Putamen (tissue), 1 donor: Measurements from ENCODE around the gene SLC4A3.
"Not testable (repeated sequence)": the region's sequence is repeated elsewhere in the genome, so short reads cannot be mapped to it uniquely, and the experiment has no call there.

ENCODE experiments used
- DNase-seq: peaks from one replicate; pipeline ENCODE4 v3.0.0-alpha.2; 2016; ENCODE audit warnings: low spot score

SLC4A3 gene

DNA sequence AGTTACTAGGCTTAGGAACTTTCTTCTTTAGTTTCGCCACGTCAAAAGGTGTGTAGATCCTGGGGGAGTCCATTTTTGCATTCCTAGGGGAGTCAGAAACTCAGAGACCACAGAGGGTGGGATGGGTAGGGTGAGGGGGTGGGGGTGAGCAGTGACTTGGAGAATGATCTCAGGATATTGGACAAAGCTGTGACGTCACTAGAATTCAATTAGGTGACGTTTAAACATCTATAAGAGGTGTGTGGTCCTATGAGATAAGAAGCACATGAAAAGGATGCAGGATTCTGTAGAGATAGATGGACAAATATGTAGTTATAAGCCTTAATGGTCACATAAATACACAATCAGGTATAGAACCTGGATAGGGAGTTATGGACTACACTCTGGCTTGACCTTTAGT is 21.5 kb downstream of the SLC4A3 start:
- DNase-seq = no peak

DNA sequence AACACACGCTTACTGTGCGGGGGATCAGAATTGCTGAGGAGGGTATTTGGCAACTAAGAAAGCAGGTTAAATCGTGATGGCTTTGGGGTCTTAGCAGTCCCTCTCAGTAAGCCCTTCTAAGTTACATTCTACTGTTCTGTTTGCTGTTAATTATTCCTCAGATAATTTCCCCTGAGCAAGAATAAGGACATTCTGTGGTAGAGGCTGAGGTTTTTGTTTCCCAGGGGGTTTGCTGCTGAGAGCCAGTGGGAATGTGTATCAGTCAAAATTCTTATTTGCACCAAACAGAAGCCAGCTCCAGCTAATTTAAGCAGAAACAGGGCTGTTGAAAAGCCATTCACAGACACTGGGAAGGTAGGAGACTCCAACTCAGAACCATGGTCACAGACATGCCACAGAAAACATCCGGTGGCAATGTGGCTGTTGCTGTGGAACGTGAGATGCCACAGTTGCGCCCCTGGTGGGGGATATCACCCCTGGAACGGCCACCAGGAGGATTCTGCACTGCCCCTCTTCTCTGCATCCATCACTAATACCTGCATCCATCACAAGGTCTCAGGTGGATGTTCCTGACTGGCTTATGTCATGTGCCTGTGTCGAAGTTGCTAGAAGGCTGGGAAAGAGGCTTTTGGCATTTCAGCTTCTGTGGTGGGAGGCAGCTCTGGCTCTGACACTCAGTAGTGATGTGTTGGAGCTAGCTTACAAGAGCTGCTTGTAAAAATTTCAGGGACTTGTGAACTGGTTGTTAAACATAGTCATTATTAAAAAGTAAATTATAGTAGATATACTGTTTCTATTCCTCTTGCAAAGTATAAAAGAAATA is 23.2 kb downstream of the SLC4A3 start:
- DNase-seq = no peak

DNA sequence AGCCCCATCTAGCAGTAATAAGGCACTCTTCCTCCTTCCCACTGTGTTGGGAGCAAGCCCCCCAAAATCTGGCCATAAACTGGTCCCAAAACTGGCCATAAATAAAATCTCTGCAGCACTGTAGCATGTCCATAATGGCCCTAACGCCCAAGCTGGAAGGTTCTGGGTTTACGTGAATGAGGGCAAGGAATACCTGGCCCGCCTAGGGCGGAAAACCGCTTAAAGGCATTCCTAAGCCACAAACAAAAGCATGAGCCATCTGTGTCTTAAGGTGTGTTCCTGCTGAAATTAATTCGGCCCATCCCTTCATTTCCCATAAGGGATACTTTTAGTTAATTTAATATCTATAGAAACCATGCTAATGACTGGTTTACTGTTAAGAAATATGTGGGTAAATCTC is 24.2 kb downstream of the SLC4A3 start:
- DNase-seq = not testable (repeated sequence)

DNA sequence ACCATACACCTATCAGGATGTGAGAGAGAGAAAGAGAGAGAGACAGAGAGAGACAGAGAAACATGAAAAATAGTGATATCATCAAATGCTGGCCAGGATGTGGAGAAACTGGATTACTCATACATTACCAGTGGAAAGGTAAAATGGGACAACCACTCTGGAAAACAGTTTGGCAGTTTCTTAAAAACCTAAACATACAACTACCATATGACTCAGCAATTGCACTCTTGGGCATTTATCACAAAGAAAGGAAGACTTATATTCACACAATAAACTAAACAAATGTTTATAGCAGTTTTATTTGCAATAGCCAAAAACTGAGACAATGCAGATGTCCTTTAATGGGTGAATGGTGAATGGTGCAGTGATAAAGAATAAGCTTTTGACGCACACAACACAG is 29.1 kb downstream of the SLC4A3 start:
- DNase-seq = no peak

DNA sequence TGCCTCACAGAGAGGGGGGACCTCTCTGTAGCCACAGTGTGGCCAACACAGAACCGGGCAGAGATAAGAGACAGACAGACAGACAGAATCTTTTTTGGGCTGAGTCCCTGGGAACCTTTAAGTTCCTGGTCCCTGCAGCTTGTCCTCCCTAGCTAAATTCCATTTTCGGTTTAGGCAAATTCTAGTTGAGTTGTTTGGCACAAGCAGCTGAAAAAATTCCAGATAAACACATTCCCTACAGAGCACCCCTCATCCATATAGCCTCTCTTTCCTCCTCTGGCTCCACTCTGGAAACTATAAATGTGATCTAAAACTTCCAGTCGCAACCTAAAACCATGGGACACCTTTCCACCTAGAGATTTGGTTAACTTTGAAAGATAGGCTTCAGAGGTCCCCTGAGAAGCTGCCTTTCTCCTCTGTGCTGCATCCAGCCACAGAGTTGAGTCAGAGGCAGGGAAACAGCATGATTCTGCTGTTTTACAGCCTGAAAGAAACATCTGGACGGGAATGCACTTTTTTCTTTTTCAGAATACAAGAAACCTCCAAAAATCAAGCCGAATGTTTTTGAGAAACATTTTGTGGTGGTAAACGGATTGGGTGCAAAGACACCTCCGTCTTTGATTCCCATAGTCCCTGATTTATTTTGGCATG is 30.9 kb downstream of the SLC4A3 start:
- no peak for DNase-seq

DNA sequence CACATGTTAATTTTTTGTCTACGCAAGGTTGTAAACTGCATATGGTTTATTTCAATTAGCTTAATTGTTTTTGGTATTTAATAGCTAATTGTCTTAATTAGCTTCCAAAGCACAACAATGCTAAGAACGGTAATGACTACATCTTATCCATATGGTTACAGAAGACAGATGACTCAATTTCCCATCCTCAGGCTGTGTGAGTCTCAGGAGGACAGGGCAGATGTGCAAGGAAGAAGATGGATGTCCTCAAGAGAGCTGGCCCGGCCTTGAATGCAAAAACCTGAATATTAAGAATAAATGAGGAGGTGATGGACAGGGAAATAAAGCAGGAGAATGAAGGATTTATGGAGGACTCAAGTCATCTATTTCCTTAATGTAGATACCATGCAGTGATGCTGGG is 31.4 kb downstream of the SLC4A3 start:
- DNase-seq = no peak

DNA sequence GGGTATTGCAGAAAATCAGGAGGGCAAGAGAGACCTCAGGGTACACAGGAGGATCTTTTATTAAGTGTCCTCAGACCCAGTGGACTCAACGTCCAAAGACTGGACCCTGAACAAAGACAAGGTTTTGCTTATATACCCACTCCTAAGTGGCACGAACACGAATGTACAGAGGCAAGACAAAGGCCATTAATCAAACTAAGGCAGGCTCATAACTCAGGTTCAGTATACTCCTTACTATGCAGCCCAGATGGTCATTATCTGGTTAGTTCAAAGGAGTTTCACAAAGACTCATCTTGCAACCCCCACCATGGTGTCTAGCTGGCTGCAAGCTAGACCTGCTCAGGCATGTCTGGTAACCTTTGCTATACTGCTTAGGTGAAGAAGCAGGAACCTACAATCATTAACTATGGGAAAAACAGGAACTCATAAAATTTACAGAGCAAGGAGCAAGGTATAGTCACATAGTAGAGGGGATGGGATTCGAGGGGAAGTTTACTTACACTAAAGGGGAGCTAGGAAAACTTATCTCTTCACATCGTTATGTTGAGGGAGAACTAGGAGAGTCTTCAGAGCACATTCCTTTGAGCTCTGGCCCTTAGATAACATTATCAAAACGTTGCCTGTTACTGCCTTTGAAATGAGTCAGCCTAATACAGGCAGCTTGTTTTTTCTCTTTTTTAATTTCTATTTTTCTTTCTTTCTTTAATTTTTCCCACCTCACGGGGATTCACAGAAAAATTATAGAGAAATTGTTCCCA is 33.9 kb downstream of the SLC4A3 start:
- no peak for DNase-seq

DNA sequence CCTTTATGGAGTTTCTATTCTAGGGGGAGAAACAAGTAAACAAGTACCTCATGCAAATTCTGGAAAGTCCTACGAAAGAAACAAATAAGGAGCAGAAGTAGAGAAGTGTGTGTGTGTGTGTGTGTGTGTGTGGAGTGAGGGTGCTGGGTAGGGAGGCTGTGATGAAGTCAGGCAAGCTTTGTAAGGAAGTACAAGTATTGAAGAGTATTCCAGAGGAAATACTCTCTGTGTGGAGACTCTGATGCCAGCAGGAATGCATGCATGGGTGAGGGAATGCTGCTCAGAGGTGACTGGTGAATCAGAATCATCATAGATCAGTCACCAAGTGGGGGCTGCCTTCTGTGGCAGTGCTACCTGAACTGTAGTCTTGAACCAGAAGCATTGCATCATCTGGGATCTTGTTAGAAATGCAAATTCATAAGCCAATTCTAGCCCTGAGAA is 34.5 kb downstream of the SLC4A3 start:
- no peak for DNase-seq

DNA sequence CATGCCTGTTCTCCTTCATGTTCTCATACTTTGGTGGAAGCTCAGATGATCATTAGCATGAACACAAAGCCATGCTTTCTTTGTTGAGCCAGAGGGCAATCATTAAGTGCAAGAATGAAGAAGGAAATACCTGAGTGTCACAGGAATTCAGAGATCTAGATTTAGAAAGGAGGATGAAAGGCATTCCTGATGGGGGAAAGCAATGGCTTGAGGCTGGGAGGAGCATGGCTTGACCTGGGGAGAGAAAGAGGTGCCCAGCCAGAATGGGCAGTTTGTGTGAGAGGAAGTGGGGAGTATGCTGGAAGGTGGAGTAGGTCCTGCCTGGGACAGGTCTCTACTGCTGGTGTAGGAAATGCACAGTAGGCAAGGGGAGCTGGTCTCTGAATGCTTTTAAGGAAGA is 35.1 kb downstream of the SLC4A3 start:
- no peak for DNase-seq

DNA sequence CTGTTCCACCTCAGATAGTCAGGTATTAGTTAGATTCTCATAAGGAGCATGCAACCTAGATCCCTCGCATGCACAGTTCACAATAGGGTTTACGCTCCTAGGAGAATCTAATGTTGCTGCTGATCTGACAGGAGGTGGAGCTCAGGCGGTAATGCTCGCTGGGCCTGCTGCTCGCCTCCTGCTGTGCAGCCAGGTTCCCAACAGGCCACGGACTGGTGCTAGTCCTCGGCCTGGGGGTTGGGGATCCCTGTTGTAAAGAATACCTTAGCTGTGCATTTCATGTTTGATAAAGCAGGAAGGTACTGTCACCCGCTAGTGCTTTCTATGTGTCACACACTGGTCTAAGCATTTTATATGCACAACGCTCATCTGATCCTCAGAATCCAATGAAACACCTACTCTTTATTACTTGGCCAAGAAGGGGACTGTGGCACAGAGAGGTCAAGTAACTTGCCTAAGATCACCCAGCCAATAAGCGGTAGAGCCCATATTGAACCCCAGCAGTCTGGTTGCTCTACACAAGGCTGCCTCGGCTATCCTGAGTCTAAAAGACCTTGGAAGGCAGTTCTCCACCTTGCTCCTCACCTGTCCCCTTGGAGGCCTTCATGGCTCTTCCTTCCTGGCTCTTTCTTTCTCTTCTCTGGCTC is 35.8 kb downstream of the SLC4A3 start:
- DNase-seq = no peak

DNA sequence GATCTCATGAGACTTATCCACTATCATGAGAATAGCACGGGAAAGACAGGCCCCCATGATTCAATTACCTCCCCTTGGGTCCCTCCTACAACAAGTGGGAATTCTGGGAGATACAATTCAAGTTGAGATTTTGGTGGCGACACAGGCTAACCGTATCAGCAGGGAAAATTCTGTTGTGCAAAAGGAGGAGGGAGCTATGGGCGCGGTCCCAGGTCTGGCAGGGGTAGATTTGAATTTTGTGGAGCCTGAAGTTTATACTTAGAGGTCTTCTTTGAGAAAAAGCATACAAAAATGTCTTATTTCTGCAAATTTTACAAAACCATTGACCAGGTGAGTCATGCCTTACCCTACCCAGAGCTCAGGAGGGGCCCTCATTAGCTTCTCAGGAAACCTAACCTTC is 36.6 kb downstream of the SLC4A3 start:
- DNase-seq = no peak

DNA sequence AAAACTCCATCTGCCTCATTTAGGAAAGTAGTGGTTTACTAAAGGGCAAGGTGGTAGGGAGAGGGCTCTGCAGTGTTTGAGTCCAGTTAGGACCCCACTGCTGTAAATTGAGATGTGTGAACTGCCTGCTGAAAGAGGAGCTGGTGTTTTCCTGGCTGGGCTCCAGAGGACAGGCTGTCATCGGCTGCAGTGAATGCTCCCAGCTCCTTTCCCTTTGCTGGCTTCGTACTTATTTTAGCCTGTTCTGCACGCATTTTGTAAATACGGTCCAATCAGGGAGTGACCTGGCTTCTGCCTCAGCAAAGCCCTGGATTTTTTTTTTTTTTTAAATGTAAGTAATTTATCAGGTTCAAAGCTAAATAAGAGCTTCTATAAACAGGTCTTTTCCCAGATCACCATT is 37.5 kb downstream of the SLC4A3 start:
- no peak for DNase-seq

DNA sequence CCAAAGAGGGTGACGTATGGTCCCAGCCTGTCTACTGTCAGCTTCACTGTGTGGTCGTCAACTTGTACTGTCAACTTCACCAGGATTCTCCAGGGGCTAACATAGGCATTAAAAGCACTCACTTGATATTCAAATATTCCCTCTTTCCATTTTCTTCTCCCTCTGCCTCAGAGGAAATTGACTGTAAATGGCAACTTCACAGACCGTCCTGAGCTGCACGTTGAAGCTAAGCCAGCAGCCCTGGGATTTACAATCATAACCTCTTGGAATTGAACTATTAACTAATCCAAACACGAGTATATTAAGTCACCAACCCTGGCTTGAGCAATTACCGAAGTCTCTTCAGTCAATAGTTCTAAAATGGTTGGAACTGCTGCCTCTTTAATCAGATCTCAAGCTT is 38.5 kb downstream of the SLC4A3 start:
- no peak for DNase-seq

DNA sequence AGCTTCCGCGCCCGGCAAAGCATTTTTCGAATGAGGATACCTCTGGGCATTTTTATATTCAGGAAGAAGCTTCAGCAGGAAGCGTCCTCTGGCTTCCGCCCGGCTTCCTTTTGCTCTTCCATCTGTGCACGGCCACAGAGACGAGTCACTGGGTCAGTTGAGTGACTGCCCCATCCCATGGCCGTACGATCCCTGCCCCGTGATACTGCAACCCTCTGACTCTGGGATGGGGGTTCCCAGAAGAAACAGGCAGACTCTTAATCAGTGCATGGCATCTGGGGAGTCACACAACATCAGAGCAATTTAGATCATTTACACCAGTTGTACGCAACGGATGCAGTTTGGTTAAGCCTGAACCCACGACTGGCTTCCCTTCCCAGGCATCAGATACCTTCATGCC is 40.9 kb downstream of the SLC4A3 start:
- no peak for DNase-seq

DNA sequence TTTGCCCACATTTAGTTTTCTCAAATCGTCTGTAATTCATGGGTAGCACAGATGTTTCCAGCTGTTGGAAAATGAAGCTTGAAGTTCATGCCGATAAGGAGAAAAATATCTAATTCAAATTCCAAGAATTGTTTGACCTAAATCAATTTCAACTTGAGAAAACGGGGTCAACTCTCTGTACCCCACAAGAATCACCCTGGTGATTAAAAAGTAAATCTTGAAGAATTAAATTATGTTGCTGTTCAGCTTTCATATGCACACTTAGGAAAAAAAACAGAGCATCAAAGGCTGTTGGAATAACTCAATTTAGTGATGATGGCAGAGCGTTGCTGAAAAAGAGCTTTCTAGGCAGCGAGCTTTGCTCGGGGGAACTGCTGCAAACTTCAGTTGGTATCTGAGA is 43.0 kb downstream of the SLC4A3 start:
- DNase-seq = no peak

DNA sequence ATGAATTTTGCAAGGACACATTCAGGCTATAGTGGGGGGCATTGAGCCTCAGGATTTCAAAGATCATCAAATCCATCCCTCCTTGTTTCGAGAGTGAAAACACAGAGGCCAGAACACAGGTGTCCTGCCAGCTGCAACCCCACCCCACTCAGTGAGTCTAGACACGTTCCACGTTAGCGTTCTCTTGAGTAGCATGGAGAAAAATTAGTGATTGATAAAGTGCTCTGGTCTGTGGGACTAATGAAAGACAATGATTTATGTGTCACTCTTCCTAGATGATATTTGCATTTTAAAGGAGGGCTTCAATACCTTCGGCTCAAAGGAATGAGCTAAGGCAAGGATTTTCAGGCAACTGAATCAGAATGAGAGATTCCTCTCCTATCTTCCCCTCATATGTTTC is 43.8 kb downstream of the SLC4A3 start:
- DNase-seq = no peak

DNA sequence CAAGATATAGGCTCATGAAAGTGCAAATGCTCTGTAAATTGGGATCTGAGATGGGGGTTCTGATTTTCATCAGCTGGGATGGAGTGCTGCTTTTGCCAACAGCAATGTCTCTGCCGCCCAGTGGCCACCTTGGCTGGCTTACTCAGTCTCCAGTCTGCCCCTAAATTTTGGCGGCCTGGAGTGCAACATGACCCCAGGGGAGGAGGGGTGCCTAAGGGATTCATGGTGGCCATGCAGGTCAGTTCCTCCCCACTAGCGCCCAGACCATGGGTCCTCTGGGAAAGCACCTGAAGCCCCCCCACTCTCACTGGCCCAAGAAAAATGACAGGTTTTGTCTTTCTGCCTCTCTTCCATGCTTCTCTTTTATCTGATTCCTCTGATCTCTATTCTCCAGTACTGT is 45.0 kb downstream of the SLC4A3 start:
- no peak for DNase-seq

DNA sequence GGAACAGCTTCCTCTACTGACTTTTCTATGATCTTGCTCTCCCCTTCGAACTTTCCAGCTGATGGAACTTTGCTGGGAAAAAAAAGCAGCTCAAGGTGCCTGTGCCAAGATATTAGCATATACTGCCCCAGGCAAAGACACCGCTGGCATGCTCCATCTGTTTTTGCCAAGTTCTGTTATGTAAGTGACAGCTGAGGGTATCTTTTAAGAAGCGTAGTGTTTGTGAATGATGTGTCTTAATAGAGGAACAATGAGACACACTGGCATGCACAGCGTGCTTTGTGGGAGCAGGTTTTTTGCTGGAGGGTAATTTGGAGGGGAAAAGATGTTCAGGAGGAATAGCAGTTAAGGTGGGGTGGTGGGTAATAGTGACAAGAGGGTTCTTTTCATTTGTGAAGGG is 47.8 kb downstream of the SLC4A3 start:
- peak; percentile 8 for DNase-seq

DNA sequence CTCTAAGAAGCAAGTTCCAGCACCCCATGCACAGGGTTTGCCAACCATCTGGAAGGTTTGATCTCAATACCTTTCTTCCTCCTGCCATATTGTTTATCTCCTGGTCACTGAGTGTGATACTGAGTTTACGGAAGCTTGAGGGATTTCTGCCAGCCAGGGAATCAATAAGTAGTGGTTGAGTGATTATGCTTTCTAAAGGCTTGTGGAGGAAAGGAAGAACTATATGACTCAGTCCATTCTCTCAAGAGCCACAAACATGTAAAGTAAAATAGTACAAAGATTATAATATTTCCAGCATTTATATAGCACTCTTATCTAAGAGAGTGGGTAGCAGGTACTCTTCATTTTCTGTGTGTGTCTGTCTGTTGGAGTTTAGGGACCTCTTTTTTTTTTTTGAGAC is 49.2 kb downstream of the SLC4A3 start:
- no peak for DNase-seq

DNA sequence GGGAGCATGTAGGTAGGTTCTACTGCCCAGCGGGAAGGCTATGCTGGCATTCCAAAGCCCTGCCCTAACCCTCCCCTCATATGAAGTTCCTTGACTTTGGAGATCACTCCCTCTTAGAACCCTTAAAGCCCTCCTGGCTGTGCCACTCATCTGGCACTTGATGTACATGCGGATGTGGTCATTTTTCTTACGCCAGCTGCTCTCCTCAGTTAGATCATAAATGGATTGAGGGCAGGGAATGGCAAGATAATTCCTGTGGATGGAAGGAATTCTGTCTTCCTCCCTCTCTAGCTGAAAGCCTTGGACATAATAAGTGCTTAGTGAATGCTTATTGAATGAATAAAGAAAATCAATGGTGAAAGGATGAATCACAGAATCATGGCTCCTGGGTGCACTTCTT is 51.6 kb downstream of the SLC4A3 start:
- DNase-seq = no peak

DNA sequence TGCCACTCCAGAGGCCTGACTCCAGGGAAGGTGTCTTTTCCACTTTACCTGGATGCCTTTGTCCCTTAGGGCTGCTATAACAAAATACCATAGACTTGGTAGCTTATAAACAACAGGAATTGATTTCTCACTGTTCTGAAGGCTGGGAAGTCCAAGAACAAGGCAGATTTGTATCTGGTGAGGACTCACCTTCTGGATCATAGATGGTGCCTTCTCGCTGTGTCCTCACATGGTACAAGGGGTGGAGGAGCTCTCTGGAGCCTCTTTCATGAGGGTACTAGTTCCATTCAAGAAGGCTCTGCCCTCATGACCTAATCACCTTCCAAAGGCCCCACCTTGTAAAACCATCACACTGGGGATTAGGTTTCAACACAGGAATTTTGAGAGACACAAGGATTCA is 52.1 kb downstream of the SLC4A3 start:
- DNase-seq = no peak

DNA sequence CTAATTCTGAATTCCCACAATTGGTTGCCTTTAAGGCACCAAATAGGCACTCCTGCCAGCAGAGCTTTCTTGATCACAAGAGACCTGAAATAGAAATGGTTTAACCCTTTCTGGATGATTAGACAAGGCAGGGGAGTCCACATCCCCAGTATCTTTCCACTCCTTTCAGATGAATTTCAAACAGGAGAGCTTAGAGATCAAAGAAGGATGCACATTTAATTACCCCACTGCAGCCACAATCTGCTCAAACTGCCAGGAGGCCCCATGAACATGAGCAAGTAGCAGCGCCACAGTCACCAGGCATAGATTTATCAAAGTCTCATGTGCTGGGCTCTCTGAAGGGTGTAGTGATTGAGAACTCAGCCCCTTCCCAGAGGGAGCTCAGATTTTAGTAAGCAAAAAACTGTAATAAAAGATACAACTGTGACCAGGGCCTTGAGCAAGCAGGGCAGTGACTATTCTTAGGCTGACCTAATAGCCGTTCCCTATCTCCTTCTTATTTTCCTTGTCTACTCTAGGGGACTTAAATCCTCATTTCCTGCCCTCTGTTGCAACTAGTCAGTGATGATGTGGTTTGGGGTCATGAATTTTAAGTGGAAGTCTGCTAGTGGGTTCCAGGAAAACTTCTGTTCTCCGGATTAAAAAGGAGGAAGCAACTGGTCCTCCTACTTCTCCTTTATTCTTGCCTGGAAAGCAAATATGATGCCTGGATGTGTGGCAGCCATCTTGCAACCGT is 53.7 kb downstream of the SLC4A3 start:
- DNase-seq = no peak
